ENCODE measurements around the gene GTF3C4. TPM values are rescaled to one million over a fixed set of nuclear protein-coding genes. Genes with fewer than 3 reads are reported as not detected.

GTF3C4 gene
- total RNA-seq, 6 donors from 2014 or later = 6.4 to 20.9 (median 14.2) TPM

DNA sequence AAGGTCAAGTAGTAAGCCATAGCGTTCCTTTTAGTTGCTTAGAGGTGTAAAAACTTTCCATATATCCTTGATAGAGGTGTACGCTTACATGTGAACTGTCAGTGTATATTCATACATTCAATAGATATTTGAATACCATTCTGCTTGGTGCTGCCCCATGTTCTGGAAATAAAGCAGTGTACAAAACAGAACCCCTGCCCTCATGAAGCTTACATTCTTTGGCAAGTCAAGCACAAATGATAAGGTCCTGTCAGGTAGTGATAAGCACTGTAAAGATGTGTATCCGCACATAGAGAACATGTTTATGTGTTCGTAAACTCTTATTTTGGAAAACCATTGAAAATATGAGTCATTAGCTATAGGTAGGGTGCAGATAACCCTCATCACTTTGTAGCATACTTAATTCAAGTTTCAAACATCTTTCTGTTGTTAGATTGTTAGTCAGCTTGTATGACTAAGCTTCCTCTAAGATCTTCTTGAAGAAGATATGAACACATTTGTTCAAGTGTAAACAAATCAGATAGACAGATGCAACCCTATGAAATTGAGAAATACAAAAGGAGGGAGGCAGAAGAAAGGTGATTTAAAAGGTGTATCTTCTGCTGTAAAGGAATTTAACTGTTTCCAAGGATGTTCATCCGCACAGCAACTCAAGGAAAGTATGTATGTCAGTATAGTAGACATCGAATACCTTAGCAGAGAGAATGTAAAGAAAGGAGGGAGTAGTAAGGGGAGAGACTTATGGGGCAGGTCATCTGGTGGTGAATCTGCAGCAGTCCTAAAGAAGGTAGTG lies 1.6 kb downstream of the GTF3C4 start:
- no peak overlapping the region for H3K27ac ChIP-seq
- no peaks in the 10 kb centered on the region for H3K9me3 ChIP-seq
- TF ChIP-seq, protein P1, sequence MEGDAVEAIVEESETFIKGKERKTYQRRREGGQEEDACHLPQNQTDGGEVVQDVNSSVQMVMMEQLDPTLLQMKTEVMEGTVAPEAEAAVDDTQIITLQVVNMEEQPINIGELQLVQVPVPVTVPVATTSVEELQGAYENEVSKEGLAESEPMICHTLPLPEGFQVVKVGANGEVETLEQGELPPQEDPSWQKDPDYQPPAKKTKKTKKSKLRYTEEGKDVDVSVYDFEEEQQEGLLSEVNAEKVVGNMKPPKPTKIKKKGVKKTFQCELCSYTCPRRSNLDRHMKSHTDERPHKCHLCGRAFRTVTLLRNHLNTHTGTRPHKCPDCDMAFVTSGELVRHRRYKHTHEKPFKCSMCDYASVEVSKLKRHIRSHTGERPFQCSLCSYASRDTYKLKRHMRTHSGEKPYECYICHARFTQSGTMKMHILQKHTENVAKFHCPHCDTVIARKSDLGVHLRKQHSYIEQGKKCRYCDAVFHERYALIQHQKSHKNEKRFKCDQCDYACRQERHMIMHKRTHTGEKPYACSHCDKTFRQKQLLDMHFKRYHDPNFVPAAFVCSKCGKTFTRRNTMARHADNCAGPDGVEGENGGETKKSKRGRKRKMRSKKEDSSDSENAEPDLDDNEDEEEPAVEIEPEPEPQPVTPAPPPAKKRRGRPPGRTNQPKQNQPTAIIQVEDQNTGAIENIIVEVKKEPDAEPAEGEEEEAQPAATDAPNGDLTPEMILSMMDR (IDR thresholded peaks at IDR 0.05) = no peak
- TF ChIP-seq EP300 (IDR thresholded peaks at IDR 0.05) (no peak), POLR2AphosphoS5 (IDR thresholded peaks at IDR 0.05) (no peak), POLR2A (IDR thresholded peaks at IDR 0.05) (no peak)
- H3K4me1 ChIP-seq = peaks cover 21 to 43% (median 36%) of the 10 kb centered on the region in 4 donors
- DNase-seq = no peak
- no peaks in the 10 kb centered on the region for H3K27me3 ChIP-seq
- no peaks in the 10 kb centered on the region for H3K36me3 ChIP-seq
- peak overlapping the region in 3 of 4 donors; percentile 87 to 100 (median 99) for H3K4me3 ChIP-seq
- ATAC-seq (ENCODE audit: low FRiP score in 2 of 2) = no peak
- WGBS, 2 donors = 88 to 89% methylated on average over 6 of the region's 6 CpGs

DNA sequence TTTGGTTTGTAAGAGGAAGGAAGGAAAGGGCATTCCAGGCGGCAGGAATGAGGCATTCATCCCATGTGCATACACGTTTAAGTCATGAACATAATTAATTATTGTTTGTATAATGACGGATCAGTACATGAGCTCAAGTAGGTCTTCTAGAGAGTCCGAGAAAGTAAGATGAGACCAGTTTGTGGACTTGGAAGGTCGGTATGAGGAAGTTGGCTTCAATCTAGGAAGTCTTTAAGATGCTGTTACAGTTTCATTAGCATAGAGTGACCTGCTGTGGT lies 2.1 kb downstream of the GTF3C4 start:
- 15 to 28% methylated on average over 5 of the region's 5 CpGs for WGBS, 2 donors
- no peak overlapping the region for H3K4me3 ChIP-seq
- DNase-seq = no peak

DNA sequence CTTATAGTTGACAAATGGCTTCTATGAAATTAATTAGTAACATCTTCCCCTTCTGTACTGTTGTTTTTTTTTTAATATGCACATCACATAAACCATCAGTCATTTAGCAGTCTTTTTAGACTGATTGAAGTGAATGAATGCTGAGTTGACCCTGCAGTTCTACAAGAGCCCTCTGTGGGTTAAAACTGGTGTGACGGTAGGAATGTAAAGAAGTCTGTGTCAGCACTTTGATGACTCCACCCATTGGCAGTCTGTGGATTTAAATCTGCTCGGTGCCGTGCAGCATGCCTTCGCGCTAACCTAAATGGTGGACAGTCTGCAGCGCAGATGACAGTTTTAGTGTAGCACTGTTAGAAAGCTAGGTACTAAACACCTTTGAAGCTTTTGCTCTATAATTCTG lies 3.1 kb downstream of the GTF3C4 start:
- Histone ChIP-seq H3K27me3 (no peaks in the 10 kb centered on the region), H3K27ac (no peak overlapping the region), H3K4me1 (peaks cover 21 to 43% (median 36%) of the 10 kb centered on the region in 4 donors), H3K36me3 (peaks cover 0 to 7% (median 5%) of the 10 kb centered on the region in 4 donors), H3K9me3 (no peaks in the 10 kb centered on the region), H3K4me3 (no peak overlapping the region)
- ATAC-seq (ENCODE audit: low FRiP score in 2 of 2) (no peak), DNase-seq (no peak)
- no peak for TF ChIP-seq POLR2A (IDR thresholded peaks at IDR 0.05)
- no peak for TF ChIP-seq POLR2AphosphoS5 (IDR thresholded peaks at IDR 0.05)
- TF ChIP-seq EP300 (IDR thresholded peaks at IDR 0.05) = no peak
- TF ChIP-seq, protein P1 (IDR thresholded peaks at IDR 0.05) = no peak
- WGBS, 2 donors = 38 to 42% methylated on average over 6 of the region's 6 CpGs

More for the DNA sequence above, 2.1 kb downstream of the GTF3C4 start:
- TF ChIP-seq EP300 (IDR thresholded peaks at IDR 0.05) = no peak
- TF ChIP-seq, protein P1 (IDR thresholded peaks at IDR 0.05) = peak in 1 of 6 experiments; percentile 53
- no peak for ATAC-seq (ENCODE audit: low FRiP score in 2 of 2)
- H3K9me3 ChIP-seq = no peaks in the 10 kb centered on the region
- H3K36me3 ChIP-seq = no peaks in the 10 kb centered on the region
- no peak overlapping the region for H3K27ac ChIP-seq
- no peaks in the 10 kb centered on the region for H3K27me3 ChIP-seq
- H3K4me1 ChIP-seq = peaks cover 21 to 43% (median 36%) of the 10 kb centered on the region in 4 donors

DNA sequence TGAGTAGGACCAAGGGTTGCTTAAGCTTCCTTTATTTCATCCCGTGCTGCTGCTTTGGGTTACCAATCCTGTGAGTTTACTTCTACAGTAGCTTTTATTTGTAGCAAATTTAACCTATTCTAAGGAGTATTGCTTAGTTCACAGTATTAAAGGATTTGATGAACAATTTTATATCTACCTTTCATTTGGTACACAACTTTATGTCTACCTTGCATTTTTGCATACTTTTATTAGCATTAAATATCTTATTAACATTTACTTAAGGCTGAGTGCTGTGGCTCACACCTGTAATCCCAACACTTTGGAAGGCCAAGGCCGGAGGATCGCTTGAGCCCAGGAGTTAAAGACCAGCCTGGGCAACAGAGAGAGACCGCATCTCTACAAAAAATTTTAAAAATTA lies 4.2 kb downstream of the GTF3C4 start:
- no peak for TF ChIP-seq POLR2AphosphoS5 (IDR thresholded peaks at IDR 0.05)
- no peak for TF ChIP-seq EP300 (IDR thresholded peaks at IDR 0.05)
- no peak for TF ChIP-seq POLR2A (IDR thresholded peaks at IDR 0.05)
- TF ChIP-seq, protein P1 (IDR thresholded peaks at IDR 0.05) = no peak
- 88 to 93% methylated on average over 4 of the region's 4 CpGs for WGBS, 2 donors
- H3K4me3 ChIP-seq = no peak overlapping the region
- no peak overlapping the region for H3K27ac ChIP-seq
- H3K9me3 ChIP-seq = no peaks in the 10 kb centered on the region
- H3K4me1 ChIP-seq = peaks cover 15 to 33% (median 29%) of the 10 kb centered on the region in 4 donors
- H3K36me3 ChIP-seq = peaks cover 10 to 18% (median 16%) of the 10 kb centered on the region in 4 donors
- ATAC-seq (ENCODE audit: low FRiP score in 2 of 2) (no peak), DNase-seq (no peak)
- no peaks in the 10 kb centered on the region for H3K27me3 ChIP-seq

DNA sequence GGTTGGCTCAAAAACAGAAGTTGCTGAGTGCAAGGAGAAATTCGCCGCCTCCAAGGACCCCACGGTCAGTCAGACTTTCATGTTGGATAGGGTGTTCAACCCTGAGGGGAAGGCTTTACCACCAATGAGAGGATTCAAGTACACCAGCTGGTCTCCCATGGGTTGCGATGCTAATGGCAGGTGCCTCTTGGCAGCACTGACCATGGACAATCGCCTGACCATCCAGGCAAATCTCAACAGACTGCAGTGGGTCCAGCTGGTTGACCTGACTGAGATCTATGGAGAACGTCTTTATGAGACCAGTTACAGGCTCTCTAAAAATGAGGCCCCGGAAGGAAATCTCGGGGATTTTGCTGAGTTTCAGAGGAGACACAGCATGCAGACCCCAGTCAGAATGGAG lies 7.7 kb downstream of the GTF3C4 start:
- Histone ChIP-seq H3K27me3 (no peaks in the 10 kb centered on the region), H3K9me3 (no peaks in the 10 kb centered on the region), H3K4me1 (peaks cover 3 to 11% (median 7%) of the 10 kb centered on the region in 4 donors), H3K36me3 (peaks cover 11 to 36% (median 25%) of the 10 kb centered on the region in 4 donors), H3K27ac (no peak overlapping the region), H3K4me3 (no peak overlapping the region)
- ATAC-seq (ENCODE audit: low FRiP score in 2 of 2) = no peak
- DNase-seq = no peak
- TF ChIP-seq EP300 (IDR thresholded peaks at IDR 0.05) (no peak), POLR2A (IDR thresholded peaks at IDR 0.05) (no peak), POLR2AphosphoS5 (IDR thresholded peaks at IDR 0.05) (no peak)
- TF ChIP-seq, protein P1 (IDR thresholded peaks at IDR 0.05) = no peak
- 98 to 99% methylated on average over 8 of the region's 8 CpGs for WGBS, 2 donors
